NCI-H82 (cell line): Measurements from ENCODE around the gene LGR5.

Experiments used
- DNase-seq: peaks from one replicate; lab custom pipeline; 2025; lab: John Stamatoyannopoulos, UW

LGR5 gene

GRCh38 chr12:71439613-71440344 lies at the start of gene LGR5:
Gene LGR5, plus strand, starts transcription at chr12:71439798. Its CDS starts 283 bp downstream, at chr12:71440081.
- peak; percentile 68 for DNase-seq

GRCh38 chr12:71392521-71393145 lies 47.0 kb upstream of the LGR5 start:
- DNase-seq: peak; percentile 87

GRCh38 chr12:71393625-71394024 lies 46.0 kb upstream of the LGR5 start:
- no peak for DNase-seq

GRCh38 chr12:71397433-71397954 lies 42.1 kb upstream of the LGR5 start:
- DNase-seq: no peak

- no peak for DNase-seq
Measured at GRCh38 chr12:71399197-71399596, 40.4 kb upstream of the LGR5 start.

- no peak for DNase-seq
Measured at GRCh38 chr12:71400481-71400880, 39.1 kb upstream of the LGR5 start.

GRCh38 chr12:71405884-71406283 lies 33.7 kb upstream of the LGR5 start:
- DNase-seq: no peak

GRCh38 chr12:71407732-71408131 lies 31.9 kb upstream of the LGR5 start:
- DNase-seq: no peak

GRCh38 chr12:71410844-71411243 lies 28.8 kb upstream of the LGR5 start:
- no peak for DNase-seq

- DNase-seq: no peak
Measured at GRCh38 chr12:71411635-71412034, 28.0 kb upstream of the LGR5 start.

GRCh38 chr12:71415336-71416231 lies 24.0 kb upstream of the LGR5 start:
- peak; percentile 81 for DNase-seq

GRCh38 chr12:71417181-71417580 lies 22.4 kb upstream of the LGR5 start:
- DNase-seq: no peak

- DNase-seq: no peak
Measured at GRCh38 chr12:71420775-71421406, 18.7 kb upstream of the LGR5 start.

GRCh38 chr12:71425568-71426299 lies 13.9 kb upstream of the LGR5 start:
- DNase-seq: no peak

GRCh38 chr12:71426300-71427047 lies 13.1 kb upstream of the LGR5 start:
- DNase-seq: no peak

- DNase-seq: no peak
Measured at GRCh38 chr12:71430756-71431155, 8.8 kb upstream of the LGR5 start.

- DNase-seq: no peak
Measured at GRCh38 chr12:71431991-71432390, 7.6 kb upstream of the LGR5 start.

GRCh38 chr12:71432936-71433335 lies 6.7 kb upstream of the LGR5 start:
- DNase-seq: no peak

- no peak for DNase-seq
Measured at GRCh38 chr12:71436696-71437095, 2.9 kb upstream of the LGR5 start.

- DNase-seq: peak; percentile 42
Measured at GRCh38 chr12:71438670-71439361, 782 bp upstream of the LGR5 start.
